Keratinocyte (primary cell): Measurements from ENCODE around the gene SDCCAG8.

Experiments used
- CTCF ChIP-seq, 3 experiments: IDR thresholded peaks in 1 of 3; conservative IDR thresholded peaks in 1 of 3; optimal IDR thresholded peaks in 1 of 3; 2 replicates in 2 of 3; 3 replicates in 1 of 3; pipeline versions ENCODE3 to v1.5.1; 2011; ENCODE audit warnings: low read length in 3 of 3, mild to moderate bottlenecking in 3 of 3, moderate library complexity in 2 of 3, control low read depth in 1 of 3, inconsistent platforms in 1 of 3; ENCODE audit not compliant: insufficient read depth in 2 of 3; ENCODE audit errors: extremely low read depth in 1 of 3
- EZH2 ChIP-seq: IDR thresholded peaks from one replicate; pipeline ENCODE4 v1.6.1; 2012; ENCODE audit warnings: inconsistent platforms, mild to moderate bottlenecking, low read length, moderate library complexity

- TF ChIP-seq CTCF (optimal IDR thresholded peaks at IDR 0.05 in 1 of 3, IDR thresholded peaks at IDR 0.05 in 1 of 3, conservative IDR thresholded peaks at IDR 0.05 in 1 of 3; ENCODE audit: extremely low read depth in 1 of 3, insufficient read depth in 2 of 3, low read length in 3 of 3) = no peak
- TF ChIP-seq EZH2 = no peak
Measured at GRCh38 chr1:243529512-243529911, 273.7 kb downstream of the SDCCAG8 start.
